GM21381 (cell line): ENCODE results near the gene RIMBP3C.
"Not testable (repeated sequence)": the region's sequence is repeated elsewhere in the genome, so short reads cannot be mapped to it uniquely, and the experiment has no call there.

Experiments used
- ATAC-seq: cut with Tn5 transposase; IDR thresholded peaks from one replicate; pipeline ENCODE4 v1.9.1; 2021; ENCODE audit warnings: mild to moderate bottlenecking, moderate library complexity; ENCODE audit not compliant: unreplicated experiment

RIMBP3C gene

DNA sequence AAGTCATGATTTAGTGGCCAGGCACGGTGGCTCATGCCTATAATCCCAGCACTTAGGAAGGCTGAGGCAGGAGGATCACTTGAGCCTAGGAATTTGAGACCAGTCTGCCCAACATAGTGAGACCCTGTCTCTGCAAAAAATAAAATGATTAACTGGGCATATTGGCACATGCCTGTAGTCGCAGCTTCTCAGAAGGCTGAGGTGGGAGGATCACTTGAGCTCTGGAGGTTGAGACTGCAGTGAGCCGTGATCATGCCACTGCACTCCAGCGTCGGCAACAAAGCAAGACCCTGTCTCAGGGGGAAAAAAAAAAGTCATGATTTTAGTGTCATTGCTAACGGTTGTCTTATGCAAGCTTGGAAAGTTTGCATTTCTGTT lies 28.2 kb upstream of the RIMBP3C start:
- ATAC-seq = no peak

DNA sequence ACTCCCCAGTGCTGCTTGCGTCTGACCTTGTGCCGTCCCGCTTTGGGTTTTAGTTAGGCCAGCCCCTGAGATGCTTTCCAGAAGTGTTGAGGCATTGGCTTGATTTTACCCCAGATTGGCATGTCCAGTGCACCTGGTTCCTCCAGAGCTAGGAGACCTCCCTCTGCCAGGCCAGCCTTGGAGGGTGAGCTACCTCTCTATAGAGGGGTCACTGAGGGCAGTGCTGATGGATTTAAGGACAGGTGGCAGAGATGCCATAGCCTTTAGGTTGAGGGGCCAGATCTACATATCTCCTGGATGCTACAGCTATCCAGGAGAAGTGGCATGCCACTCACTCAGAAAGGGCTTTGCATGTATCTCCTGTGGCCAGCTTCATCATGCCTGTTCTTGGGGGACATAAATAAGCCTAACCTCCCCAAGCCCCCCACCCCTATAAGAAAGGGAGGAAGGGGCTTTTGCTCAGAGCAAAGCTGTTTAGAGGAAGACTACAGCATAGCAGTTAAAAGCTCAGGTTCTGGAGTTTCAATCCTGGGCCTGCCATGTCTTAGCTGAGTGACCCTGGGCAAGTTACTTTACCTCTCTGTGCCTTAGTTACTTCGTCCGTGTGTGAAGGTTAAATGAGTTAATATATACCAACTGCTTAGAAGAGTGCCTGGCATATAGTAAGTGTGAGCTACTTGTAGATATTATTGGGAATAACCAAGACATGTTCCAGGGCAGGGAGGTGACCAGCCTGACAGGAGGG lies 22.7 kb upstream of the RIMBP3C start:
- ATAC-seq = no peak

DNA sequence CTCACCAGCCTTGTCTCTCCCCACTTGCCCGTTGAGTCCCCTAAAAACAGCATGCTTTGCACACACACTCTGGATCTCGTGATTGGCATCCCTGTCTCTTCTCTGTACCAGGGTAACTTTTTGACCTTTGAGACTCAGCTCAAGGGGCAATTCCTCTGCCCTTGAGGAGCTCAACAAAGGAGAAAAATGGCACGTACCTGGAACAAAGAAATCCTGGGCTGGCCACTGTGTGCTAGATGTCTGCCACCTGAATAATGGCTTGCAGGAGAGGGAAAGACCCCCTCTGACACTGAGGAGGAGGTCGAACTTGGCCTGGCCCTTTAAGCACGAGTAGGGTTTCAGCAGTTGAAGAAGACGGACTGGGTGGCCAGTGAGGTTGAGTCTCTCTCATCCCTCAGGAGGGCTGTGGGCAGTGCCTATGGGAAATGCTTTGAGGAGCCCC lies 22.1 kb upstream of the RIMBP3C start:
- no peak for ATAC-seq

GRCh38 chr22:21571679-21572078 lies 20.4 kb upstream of the RIMBP3C start:
- no peak for ATAC-seq

DNA sequence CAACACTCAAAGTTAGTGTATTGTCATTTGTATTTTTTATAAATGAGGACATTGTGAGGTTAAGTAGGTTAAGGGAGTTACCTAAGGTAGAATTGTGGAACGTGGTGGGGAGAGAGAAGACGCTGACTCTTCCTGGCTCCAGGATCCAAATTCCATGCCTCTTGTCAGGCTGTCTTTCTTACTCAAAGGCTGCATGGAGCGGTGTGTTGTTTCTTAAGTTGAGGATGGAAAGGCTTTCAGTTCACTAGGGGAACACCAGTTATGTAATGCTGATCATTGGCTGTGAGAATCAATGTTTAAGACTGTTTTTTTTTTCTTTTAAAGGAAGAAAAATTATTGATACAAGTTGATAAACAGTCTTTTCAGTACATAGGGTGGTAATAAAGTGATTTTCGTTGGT lies 19.1 kb upstream of the RIMBP3C start:
- no peak for ATAC-seq

DNA sequence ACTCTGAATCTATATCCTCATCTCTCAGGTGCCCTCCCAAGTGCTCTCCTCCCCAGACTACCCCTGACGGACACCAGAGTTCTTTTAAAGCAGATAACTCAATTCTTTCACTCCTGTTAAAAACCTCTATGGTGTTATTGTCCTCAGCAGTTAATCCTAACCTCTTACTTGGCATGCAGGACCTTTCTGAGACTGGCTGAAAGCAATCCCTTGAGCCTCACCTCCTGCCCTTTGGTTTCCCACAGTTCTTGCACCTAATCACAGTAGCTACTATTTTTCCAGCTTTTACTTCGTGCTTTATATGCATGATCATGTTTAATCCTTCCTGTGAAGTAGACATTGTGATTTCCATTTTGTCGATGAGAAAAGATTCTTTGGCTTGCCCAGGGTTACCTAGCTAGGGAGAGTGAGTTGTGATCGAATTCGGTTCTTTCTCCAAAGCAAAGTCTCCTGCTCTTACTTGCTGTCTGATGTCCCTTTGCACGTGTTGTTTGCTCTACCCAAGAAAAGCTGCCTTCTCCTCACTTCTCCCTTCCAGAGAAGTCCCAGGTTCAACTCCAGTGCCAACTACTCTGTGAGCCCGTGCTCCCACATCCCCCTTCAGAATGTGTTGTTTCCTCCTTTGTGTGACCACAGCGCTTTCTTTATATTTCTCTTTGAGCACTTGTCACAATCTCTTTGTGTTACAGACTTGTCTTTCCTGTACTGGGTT lies 18.4 kb upstream of the RIMBP3C start:
- ATAC-seq = no peak

GRCh38 chr22:21569076-21569427 lies 17.8 kb upstream of the RIMBP3C start:
- not testable (repeated sequence) for ATAC-seq

DNA sequence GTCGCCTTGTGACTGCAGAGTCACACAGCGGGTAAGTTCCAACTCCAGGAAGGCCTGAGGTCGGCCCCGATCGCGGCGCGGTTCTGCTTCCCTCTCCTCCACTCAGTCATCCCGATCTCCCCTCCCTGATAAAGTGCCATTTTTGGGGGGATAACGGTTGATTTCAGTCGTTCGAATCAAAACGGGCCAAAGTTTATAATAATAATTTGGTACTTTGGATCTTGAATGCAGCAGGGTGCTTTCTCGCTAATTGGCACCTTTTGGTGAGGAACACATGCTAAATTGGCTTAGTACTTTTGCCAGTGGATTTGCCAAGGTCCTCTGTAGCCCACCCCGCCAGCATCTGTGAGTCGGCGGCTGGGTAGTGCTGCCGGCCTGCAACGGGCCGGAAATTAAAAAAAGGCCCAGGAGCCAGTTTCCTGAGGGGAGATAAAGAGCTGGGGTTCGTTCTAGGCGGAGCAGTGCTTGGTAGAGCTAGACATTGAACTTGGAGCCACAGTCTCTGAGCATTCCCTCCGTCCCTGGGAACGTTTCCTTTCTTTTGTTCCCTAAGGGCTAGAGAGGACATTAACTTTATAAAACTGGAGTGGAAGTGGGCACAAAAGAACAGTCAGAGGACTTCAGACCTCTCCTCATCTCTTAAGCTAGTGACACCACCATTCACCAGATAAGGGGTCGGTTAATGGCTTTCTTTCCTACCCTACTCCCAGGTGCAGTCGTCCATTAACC lies 17.2 kb upstream of the RIMBP3C start:
- ATAC-seq = peak; percentile 9

DNA sequence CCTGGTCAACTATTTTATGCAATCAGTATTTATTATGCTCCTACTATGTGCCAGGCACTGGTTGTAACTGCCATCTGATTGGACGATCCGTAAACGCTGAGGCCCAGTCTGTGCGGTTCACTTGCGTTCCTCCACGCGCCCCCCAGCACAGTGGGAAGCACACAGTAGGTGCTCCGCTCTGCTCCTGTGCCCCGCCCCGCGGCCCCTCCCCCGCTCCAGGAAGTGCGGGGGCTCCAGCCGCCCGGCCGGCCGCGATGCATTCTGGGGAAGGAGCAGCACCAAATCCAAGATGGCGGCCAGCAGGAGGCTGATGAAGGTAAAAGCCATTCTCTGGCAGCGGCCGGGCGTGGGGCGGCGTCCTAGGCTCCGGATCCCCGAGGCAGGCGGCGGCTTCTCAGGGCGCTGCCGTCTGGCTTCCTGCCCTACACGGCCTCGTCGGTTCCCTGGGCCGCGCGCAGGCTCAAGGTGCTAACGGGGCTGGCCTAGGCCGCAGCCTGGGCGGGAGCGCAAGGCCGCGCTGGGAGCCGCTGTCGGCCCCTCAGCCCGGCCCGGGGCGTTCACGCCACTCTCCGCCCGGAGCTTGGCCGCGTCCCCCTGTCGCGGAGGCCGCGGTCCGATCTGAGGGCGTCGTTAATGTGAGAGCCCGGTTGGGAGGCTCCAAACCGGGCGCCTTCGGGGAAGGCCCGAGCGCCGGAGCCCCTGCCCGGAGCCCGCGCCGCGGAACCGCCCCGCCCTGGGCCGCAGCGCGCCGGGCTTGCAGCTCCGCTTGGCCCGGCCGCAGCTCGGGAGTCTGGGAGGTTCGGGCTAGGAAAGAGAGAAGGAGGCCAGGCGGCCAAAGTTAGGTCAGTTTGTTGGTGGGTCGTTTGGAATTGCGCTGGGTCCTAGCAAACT lies 16.4 kb upstream of the RIMBP3C start, which contains the start of gene UBE2L3:
Gene UBE2L3, plus strand, starts transcription at position 259 of the 891 bp plus-strand sequence. Its CDS starts 31 bp downstream, at position 290.
- peak; percentile 54 for ATAC-seq

DNA sequence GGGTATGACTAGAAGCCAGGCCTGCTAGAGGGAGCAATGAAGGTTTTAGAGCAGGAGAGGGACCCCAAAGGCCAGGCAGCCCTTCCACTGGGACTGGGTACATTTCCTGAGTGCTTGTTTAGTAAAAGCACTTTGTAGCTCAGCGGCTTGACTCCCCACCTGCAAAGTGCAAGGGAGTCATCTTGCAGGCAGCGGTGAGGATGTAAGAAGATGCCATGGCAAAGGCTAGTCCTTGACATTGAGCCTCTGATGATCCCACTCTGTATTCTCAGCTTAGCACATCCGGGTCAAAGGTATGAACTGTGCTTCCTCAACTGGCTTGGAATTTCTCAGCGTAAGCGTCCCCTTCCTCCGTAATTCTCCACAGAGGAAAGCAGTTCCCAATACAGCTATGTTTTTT lies 13.2 kb upstream of the RIMBP3C start:
- no peak for ATAC-seq

DNA sequence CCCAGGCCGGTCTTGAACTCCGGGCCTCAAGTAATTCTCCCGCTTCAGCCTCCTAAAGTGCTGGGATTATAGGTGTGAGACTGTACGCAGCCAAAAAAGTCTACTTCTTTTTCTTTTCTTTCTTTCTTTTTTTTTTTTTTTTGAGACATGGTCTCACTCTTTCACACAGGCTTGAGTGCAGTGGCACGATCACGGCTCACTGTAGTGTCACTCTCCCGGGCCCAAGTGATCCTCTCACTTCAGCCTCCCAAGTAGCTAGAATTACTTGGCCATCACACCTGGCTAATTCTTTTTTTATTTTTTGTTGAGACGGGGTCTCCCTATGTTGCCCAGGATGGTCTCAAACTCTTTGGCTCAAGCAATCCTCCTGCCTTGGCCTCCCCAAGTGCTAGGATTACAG lies 12.7 kb upstream of the RIMBP3C start:
- no peak for ATAC-seq

- not testable (repeated sequence) for ATAC-seq
Observed at GRCh38 chr22:21560657-21561056, 9.4 kb upstream of the RIMBP3C start.

DNA sequence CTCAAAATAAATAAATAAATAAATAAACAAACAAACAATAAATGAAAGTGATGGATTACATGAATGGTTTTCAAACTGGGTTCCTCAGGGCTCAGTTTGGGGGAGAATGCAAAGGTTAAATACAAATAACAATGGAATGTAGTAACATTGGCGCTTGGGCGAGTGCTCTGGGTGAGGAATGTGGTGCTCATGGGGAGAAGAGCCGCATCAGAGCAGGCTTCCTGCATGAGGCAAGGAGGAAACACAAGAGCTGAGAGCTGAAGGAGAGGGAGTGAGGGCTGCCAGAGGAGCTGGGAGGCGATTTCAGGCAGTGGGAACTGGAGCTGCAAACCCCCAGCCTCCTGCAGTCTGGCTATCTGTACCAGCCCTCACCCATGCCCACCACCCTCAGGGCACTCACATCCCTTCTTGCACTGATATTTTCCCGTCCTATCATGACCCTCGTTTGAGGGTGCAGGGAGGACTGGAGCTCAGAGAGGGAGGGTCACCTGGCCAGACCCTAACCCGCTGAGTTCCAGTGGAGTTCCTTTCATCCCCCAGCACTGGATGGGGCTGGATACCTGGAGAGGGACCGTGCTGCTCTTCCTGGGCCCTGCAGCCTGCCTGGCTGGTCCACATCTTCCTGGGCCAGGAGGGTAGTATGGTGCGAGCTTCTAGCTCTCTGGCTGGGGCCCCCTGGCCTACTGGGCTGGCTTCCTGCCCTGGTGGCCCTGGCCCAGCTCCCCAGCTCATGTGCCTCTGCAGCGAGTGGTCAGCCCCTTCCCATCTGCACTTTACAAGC lies 8.3 kb upstream of the RIMBP3C start:
- ATAC-seq = not testable (repeated sequence)

DNA sequence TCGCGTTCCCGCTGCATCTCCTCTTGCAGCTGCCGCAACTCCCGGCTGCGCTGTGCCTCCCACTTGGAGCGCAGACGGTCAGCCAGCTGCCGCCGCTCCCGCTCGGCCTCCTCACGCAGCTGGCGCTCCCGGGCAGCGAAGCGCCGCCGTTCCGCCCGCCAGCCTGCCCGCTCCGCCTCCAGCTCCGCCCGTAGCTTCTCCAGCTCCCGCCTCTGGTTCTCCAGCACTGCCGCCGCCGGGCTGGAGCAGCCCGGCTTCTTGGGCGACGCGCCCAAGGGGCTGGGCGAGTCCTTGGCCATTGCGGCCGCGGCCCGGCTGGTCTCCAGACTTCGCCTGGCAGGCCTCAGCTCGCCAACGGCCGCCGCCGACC lies 598 bp downstream of the RIMBP3C start:
- ATAC-seq = peak; percentile 35

DNA sequence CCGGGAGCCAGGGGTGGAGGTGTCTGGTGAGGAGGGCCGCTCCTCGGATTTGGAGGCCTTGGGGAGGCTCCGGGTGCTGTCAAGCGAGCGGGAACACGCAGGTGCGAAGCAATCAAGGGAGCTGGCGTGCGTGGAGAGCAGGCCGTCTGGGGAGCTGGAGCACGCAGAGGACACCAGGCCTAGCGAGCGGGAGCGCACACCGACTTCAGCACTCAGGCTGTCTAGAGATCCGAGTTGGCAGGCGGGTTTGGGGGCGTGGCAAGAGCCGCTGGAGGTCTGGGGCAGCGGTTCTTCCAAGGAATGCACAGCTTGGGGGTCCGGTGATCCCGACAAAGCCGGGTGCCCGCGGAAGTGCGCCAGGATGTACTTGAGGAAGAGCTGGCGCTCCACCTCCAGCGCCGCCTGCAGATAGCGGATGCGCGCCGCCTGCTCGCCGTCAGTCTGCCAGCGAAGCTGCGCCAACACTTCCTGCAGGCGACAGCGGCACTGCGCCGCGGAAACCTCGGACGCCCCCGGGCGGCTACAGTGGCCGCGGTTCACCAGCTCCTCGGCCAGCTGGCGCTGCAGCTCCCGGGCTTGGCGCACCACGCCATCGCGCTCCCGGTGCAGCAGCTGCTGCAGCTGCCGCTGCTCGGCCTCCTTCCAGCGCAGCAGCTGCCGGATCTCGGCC lies 1.1 kb downstream of the RIMBP3C start:
- ATAC-seq = peak; percentile 74

DNA sequence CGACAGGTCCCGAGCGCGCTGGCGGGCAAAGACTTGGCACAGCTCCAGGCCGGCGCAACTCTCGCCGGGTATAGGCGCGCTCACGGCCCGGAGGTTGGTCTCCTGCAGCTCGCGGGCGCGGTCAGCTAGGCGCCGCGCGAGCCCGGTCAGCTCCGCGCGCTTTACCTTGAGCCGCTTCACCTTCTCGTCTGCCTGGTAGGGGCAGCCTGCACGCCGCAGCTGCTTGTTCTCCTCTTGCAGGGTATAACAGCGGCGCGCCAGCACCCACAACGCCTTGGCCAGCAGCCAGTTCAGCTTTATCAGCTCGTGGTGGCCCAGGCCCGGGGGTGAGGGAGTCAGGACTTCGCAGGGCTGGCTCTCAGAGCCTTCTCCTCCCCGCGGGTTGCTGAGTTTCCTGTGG lies 1.7 kb downstream of the RIMBP3C start:
- ATAC-seq = not testable (repeated sequence)

GRCh38 chr22:21544432-21545322 lies 6.6 kb downstream of the RIMBP3C start:
- not testable (repeated sequence) for ATAC-seq

GRCh38 chr22:21539862-21540261 lies 11.4 kb downstream of the RIMBP3C start:
- ATAC-seq = not testable (repeated sequence)
